Central memory CD4-positive, alpha-beta T cell (primary cell): ENCODE results near the gene SLC4A2.

Source experiments
- DNase-seq: peaks from one replicate; pipeline ENCODE4 v3.0.0; 2022

The SLC4A2 gene

GRCh38 chr7:151117565-151117964 lies 58.2 kb downstream of the SLC4A2 start:
- peak; percentile 69 for DNase-seq

GRCh38 chr7:151118108-151119054 lies 59.0 kb downstream of the SLC4A2 start:
- no peak for DNase-seq

GRCh38 chr7:151119055-151119415 lies 59.6 kb downstream of the SLC4A2 start:
- no peak for DNase-seq

GRCh38 chr7:151119902-151120301 lies 60.5 kb downstream of the SLC4A2 start:
- DNase-seq: no peak

GRCh38 chr7:151120896-151121295 lies 61.5 kb downstream of the SLC4A2 start:
- DNase-seq: no peak

GRCh38 chr7:151121380-151122170 lies 62.2 kb downstream of the SLC4A2 start:
- DNase-seq: no peak

GRCh38 chr7:151122276-151122675 lies 62.9 kb downstream of the SLC4A2 start:
- no peak for DNase-seq

- no peak for DNase-seq
Measured at GRCh38 chr7:151122796-151123157, 63.4 kb downstream of the SLC4A2 start.

- no peak for DNase-seq
Measured at GRCh38 chr7:151123158-151123821, 63.9 kb downstream of the SLC4A2 start.

GRCh38 chr7:151123822-151124464 lies 64.6 kb downstream of the SLC4A2 start:
- peak; percentile 75 for DNase-seq

GRCh38 chr7:151124481-151124880 lies 65.1 kb downstream of the SLC4A2 start:
- DNase-seq: no peak

- DNase-seq: no peak
Measured at GRCh38 chr7:151124899-151125399, 65.6 kb downstream of the SLC4A2 start.

- no peak for DNase-seq
Measured at GRCh38 chr7:151125470-151125845, 66.1 kb downstream of the SLC4A2 start.

GRCh38 chr7:151125846-151126481 lies 66.6 kb downstream of the SLC4A2 start:
- DNase-seq: no peak
